Endometrium (tissue), 2 donors: Measurements from ENCODE around the gene COL6A3.
A peak's percentile ranks its signal among the peaks of the same experiment; 100 is the strongest.

ENCODE experiments used
- FAIRE-seq: peaks from 2 replicates; lab custom pipeline; 2012; peaks lifted over from hg19 to GRCh38; lab: Jason Lieb, UNC
- donor health status: control.
- donor health status: control.

Gene COL6A3

DNA sequence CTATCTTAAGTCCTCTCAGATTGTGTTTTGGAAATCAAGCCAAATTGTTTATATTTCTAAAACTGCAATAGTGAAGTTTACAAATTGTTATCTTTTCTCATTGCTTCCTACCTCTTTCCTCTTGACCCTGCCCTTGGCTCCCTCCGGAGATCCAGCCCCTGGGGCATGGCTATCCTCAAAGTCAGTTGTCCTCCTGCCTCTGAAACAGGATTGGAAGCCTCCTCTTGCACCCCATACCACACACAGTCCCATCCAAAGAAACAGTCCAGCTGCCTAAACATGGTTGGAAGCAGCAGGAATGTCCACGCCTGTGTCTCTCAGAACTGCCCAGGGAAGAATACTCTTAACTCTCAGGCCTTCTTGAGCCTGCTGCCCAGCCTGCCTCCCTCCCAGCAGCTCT, 30.1 kb upstream of the COL6A3 start:
- no peak for FAIRE-seq

GRCh38 chr2:237441605-237442274, 27.8 kb upstream of the COL6A3 start:
- FAIRE-seq = no peak

DNA sequence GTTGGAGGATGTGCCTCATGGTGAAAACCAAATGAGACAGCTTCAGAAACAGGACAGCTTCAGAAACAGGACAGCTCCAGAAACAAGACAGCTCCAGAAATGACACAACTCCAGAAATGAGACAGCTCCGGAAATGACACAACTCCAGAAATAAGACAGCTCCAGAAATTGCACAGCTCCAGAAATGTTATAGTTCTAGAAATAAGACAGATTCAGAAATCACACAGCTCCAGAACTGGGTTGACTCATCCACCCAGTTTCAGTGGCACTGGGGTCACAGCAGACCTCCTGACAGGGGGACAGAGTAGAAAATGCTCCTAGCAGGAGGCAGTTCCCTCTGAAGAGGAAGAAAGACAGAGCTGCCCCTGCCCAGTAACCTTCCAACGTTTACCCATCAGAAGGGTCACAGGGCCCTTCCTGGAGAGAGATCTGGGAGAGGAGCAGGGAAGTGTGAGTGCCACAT, 26.9 kb upstream of the COL6A3 start:
- FAIRE-seq = no peak

- no peak for FAIRE-seq
Measured at GRCh38 chr2:237438080-237438940, 24.3 kb upstream of the COL6A3 start.

GRCh38 chr2:237437566-237437965, 23.6 kb upstream of the COL6A3 start:
- FAIRE-seq = no peak

- FAIRE-seq = no peak
Measured at GRCh38 chr2:237435844-237436587, 22.1 kb upstream of the COL6A3 start.

DNA sequence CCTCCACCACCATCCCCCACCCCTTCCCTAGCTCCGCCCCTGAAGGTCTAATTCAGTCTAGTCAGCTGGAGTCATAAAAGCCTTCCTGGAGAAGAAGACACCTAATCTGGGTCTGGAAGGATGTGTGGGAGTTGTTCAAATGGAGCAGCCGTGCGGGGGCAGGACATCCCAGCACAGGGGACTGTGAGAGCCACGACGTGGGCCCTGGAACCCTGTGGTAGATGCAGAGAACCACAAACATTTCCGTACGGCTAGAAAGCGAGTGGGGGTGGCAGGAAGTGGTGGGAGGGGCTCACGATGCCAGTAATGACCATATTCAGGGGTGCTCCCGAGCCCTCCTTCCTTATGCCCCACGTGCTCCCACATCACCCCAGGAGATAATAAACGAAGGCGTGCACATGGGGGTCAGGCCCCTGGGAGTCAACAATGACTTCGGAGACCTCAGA, 20.9 kb upstream of the COL6A3 start:
- no peak for FAIRE-seq

GRCh38 chr2:237433920-237434676, 20.1 kb upstream of the COL6A3 start:
- FAIRE-seq = no peak

- FAIRE-seq = no peak
Measured at GRCh38 chr2:237432484-237433092, 18.6 kb upstream of the COL6A3 start.

DNA sequence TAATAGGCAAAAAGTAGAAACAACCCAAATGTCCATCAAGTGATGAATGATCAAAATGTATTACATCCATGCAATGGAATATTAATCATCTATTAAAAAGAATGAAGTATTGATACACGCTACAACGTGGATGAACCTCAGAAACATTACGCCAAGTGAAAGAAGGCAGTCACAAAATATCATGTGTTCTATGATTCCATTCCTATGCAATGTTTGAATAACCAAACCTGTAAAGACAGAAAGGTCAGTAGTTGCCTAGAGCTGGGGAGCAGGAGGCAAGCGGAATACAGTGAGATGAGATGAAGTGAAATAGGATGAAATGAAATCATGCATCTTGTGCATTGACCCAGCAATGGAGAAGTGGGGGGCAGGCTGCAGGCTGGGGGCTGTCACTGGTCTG, 17.9 kb upstream of the COL6A3 start:
- FAIRE-seq = no peak

DNA sequence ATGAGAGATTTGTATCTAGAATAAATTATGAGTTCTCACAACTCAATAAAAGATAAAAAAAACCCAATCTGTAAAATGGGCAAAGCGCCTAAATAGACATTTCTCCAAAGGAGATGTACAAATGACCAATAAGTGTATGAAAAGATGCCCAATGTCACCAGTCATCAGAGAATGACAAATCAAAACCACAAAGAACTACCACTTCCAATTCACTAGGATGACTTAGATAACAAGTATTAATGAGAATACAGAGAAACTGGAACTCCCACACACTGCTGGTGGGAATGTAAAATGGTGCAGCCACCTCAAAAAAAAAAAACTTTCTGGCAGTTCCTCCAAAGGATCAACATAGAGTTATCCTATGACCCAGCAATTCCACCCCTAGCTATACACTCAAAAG, 17.4 kb upstream of the COL6A3 start:
- no peak for FAIRE-seq

DNA sequence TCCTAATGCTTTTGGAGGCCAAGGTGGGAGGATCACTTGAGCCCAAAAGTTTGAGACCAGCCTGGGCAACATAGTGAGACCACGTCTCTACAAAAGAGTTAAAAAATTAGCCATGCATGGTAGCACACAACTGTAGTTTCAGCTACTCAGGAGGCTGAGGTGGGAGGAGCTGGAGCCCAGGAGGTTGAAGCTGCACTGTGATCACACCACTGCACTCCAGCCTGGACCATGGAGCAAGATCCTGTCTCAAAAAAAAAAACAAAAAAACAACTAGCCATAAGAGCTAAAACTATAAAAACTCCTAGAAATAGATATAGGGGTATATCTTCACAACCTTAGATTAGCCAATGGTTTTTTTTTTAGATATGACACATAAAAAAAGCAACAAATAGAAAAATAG, 16.9 kb upstream of the COL6A3 start:
- FAIRE-seq = peak; percentile 29

DNA sequence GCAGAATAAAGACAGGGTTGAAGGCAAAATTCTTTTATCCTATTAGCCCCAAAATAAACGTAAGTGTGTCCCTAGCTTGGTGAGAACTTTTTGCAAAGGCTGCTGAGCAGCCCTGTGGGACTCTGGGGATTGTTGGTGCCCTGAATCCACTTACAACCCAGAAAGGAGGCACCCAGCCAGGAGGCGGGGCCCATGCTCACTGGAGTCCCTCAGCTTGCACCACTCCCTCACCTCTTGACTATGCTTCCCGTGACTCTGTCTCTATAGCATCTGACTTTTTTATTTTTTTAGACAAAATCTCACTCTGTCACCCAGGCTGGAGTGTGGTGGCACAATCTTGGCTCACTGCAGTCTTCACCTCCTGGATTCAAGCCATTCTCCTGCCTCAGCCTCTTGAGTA, 15.8 kb upstream of the COL6A3 start:
- no peak for FAIRE-seq

GRCh38 chr2:237427769-237428506, 14.0 kb upstream of the COL6A3 start:
- no peak for FAIRE-seq

DNA sequence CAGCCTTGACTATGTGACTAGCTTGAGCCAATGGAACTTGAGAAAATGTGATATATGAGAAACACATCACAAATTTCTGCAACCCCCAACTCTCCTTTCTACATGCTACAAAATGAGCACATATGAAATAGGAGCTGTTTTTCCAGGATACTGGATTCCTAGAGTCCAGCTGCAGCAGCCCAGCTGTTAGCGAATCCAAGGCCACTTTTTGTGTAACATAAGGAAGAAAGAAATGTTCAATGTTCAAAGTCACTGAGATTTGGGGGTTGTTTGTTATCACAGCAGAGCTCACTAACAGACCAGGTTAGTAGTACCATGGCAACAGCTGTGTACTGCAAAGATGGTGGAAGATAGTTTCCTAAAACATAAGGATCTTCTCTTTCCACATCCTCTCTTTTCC, 12.6 kb upstream of the COL6A3 start:
- FAIRE-seq = no peak

GRCh38 chr2:237425320-237425719, 11.4 kb upstream of the COL6A3 start:
- FAIRE-seq = no peak

DNA sequence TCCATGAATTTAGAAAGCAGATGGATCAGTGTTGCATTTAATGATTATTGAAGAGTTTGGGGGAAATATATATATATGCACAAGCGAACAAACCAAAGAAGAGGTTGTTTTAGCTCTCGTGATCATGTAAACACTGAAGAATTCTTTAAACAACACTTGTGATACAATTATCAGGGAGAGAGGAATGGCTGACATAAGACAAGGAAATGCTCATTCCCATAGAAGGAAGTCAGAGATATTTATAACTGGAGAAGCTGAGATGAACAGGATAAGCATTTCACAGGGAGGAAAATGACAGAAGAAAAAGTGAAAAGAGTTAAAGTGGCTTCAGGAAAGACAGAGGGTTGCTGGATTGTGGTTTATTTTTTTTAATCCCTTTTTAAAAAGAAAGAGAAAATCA, 10.6 kb upstream of the COL6A3 start:
- FAIRE-seq = no peak

- FAIRE-seq = peak; percentile 82
Measured at GRCh38 chr2:237423891-237424290, 9.9 kb upstream of the COL6A3 start.

- no peak for FAIRE-seq
Measured at GRCh38 chr2:237422309-237422708, 8.3 kb upstream of the COL6A3 start.

GRCh38 chr2:237421542-237422116, 7.7 kb upstream of the COL6A3 start:
- FAIRE-seq = peak; percentile 39
